Sigmoid colon (tissue), 7 donors: ENCODE measurements around the gene ZNF396. TPM values are rescaled to one million over a fixed set of nuclear protein-coding genes. Genes with fewer than 3 reads are reported as not detected.
A peak's percentile ranks its signal among the peaks of the same experiment; 100 is the strongest.

Experiments used
- DNase-seq: peaks from one replicate; pipeline ENCODE4 v3.0.0-alpha.2; 2019
- H3K27ac ChIP-seq, 4 donors: fragments of 200-600 bp; sonication (generic); one replicate each; pipeline ENCODE4 v1.5.1; 2016 to 2019; ENCODE audit warnings: mild to moderate bottlenecking in 1 of 4
- H3K27me3 ChIP-seq, 3 donors: fragments of 200-600 bp; sonication (generic); one replicate each; pipeline ENCODE4 v1.5.1; 2019; ENCODE audit warnings: mild to moderate bottlenecking in 1 of 3
- H3K36me3 ChIP-seq, 4 donors: fragments of 200-600 bp; sonication (generic); one replicate each; pipeline ENCODE4 v1.5.1; 2016 to 2019
- H3K4me1 ChIP-seq, 4 donors: fragments of 200-600 bp; sonication (generic); one replicate each; pipeline ENCODE4 v1.5.1; 2017 to 2019
- H3K4me3 ChIP-seq, 4 donors: fragments of 200-600 bp; sonication (generic); one replicate each; pipeline ENCODE4 v1.5.1; 2017 to 2019; ENCODE audit warnings: mild to moderate bottlenecking in 2 of 4, moderate library complexity in 1 of 4
- H3K9me3 ChIP-seq, 4 donors: fragments of 200-600 bp in 3 of 4; sonication (generic) in 3 of 4; one replicate each; pipeline versions ENCODE4 v1.5.1 to v1.6.1; 2013 to 2019
- EP300 ChIP-seq, 4 donors: sonication (generic); formaldehyde crosslinking; IDR thresholded peaks; one replicate each; pipeline ENCODE4 v1.6.1; 2017; ENCODE audit warnings: antibody characterized with exemption in 4 of 4
- POLR2A ChIP-seq, 2 donors: fragments of 450-650 bp; IDR thresholded peaks; one replicate each; pipeline ENCODE4 v1.6.1; 2016; ENCODE audit warnings: antibody characterized with exemption in 2 of 2, mild to moderate bottlenecking in 2 of 2, moderate library complexity in 2 of 2
- POLR2AphosphoS5 ChIP-seq, 4 donors: sonication (generic); formaldehyde crosslinking; IDR thresholded peaks; one replicate each; pipeline ENCODE4 v1.6.1; 2017; ENCODE audit warnings: antibody characterized with exemption in 4 of 4
- WGBS, 2 donors: extraction: QIAGEN DNeasy Blood & Tissue Kit; methylation state at CpG; one replicate each; pipeline ENCODE4 v1.1.7; 2013; 5-methylcytosine and 5-hydroxymethylcytosine counted together
- intact Hi-C: fragments of 100-400 bp; cut with DNase I; formaldehyde crosslinking; loops from one replicate; pipeline ENCODE4 v1.15.1; 2023
- polyA plus RNA-seq, 3 donors: library from polyadenylated mRNA; stranded (reverse); fragments of 200-250 nt; gene quantifications; one replicate each; pipeline ENCODE4 v1.2.3, GENCODE V29; 2013
- total RNA-seq, 4 donors: library from RNA; depleted of rRNA; stranded (reverse); fragments of >200 nt; gene quantifications; one replicate each; pipeline ENCODE4 v1.1.0, GENCODE V29; 2016
- TF ChIP-seq, protein P1 (sequence below), 4 experiments: fragments of 450-650 bp in 3 of 4; fragments of 200-600 bp in 1 of 4; IDR thresholded peaks; one replicate each; pipeline ENCODE4 v1.5.1; 2016 to 2019; ENCODE audit warnings: antibody characterized with exemption in 4 of 4, mild to moderate bottlenecking in 3 of 4, moderate library complexity in 2 of 4
- donor health status: healthy with polysubstance abuse.
- donor health status: Bipolar disorder and iron deficiency.
- donor health status: healthy.

The ZNF396 gene
- total and polyA plus RNA-seq, 7 donors: 1.6 to 3.3 (median 1.9) TPM

DNA sequence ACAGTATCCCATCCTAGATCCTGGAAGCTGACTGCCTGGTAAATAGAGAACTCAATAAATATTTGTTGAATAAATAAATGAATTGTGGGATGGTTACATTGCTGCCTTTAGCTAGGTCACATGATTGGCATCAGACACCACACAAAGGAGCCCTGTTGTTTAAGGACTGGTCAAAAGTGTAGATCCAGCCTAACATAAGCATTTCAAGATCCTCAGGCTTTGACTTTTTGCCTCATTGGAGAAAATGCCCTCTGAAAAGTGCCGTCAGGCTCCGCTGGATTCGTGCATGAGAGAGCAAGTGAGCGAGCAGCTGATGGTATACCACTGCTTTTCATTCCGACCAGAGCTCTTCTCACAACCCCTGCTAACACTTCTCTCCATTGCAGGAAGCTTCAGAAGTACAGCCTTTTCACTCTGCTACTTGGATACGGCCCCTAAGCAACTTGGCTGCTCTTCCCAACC, 31.6 kb downstream of the ZNF396 start:
- H3K4me3 ChIP-seq: no peak overlapping the region
- no peaks in the 10 kb centered on the region for H3K36me3 ChIP-seq
- H3K4me1 ChIP-seq: peaks cover 0 to 47% (median 28%) of the 10 kb centered on the region in 4 donors
- 47 to 50% methylated on average over 6 of the region's 6 CpGs for WGBS, 2 donors
- DNase-seq: no peak
- peak overlapping the region; percentile 95 to 99 (median 99) for H3K27ac ChIP-seq
- no peaks in the 10 kb centered on the region for H3K9me3 ChIP-seq
- TF ChIP-seq, protein P1, sequence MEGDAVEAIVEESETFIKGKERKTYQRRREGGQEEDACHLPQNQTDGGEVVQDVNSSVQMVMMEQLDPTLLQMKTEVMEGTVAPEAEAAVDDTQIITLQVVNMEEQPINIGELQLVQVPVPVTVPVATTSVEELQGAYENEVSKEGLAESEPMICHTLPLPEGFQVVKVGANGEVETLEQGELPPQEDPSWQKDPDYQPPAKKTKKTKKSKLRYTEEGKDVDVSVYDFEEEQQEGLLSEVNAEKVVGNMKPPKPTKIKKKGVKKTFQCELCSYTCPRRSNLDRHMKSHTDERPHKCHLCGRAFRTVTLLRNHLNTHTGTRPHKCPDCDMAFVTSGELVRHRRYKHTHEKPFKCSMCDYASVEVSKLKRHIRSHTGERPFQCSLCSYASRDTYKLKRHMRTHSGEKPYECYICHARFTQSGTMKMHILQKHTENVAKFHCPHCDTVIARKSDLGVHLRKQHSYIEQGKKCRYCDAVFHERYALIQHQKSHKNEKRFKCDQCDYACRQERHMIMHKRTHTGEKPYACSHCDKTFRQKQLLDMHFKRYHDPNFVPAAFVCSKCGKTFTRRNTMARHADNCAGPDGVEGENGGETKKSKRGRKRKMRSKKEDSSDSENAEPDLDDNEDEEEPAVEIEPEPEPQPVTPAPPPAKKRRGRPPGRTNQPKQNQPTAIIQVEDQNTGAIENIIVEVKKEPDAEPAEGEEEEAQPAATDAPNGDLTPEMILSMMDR (IDR thresholded peaks at IDR 0.05): no peak
- TF ChIP-seq EP300 (IDR thresholded peaks at IDR 0.05) (no peak), POLR2AphosphoS5 (IDR thresholded peaks at IDR 0.05) (no peak), POLR2A (IDR thresholded peaks at IDR 0.05) (no peak)
- H3K27me3 ChIP-seq: no peaks in the 10 kb centered on the region
- intact Hi-C loops: loop anchor here (2.0 to 10.0 kb wide), 4 partner anchors 31 to 629 kb away; partner anchors contain the start of genes RMP24, ZNF396 and ZSCAN30

DNA sequence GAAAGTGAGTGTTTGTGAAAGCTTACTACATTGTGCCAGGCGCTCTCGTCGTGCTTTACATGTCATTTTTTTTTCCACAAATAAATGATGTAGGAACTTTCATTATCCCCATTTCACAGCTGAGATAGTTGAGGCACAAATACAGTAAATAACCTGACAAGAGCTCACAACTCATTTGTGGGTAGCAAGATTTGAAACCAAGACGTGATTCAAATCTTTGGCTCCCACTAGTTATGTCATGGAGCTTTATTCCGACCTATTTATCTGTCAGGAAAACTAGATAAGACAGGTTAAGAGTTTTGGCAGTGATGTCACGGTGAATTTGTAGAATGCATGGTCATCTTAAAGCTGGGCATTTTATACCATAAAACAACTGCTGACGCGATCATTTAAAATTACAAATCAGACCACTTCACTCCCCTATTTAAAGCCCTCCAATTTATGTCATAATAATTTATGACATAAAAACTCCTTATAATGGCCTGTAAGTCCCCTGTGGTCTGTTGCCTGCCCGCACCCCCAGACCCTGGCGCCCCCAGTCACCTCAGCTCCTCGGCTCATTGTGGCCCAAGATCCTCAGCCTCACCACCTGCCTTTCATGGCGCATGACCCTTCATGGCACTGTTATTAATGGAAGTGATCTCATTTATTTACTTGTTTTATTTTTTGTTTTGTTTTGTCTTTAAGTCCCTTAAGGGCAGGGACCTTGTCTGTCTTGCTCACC, 32.2 kb downstream of the ZNF396 start:
- TF ChIP-seq, protein P1 (IDR thresholded peaks at IDR 0.05): no peak
- TF ChIP-seq POLR2AphosphoS5 (IDR thresholded peaks at IDR 0.05) (no peak), POLR2A (IDR thresholded peaks at IDR 0.05) (no peak)
- peak overlapping the region; percentile 95 to 99 (median 99) for H3K27ac ChIP-seq
- WGBS, 2 donors: 47 to 56% methylated on average over 12 of the region's 12 CpGs
- intact Hi-C loops: loop anchor here (1.0 to 10.0 kb wide), 6 partner anchors 32 to 630 kb away; partner anchors contain the start of genes RMP24, ZNF396, ZNF397 and ZSCAN30
- H3K36me3 ChIP-seq: peaks cover 0 to 6% (median 4%) of the 10 kb centered on the region in 4 donors
- H3K27me3 ChIP-seq: no peaks in the 10 kb centered on the region
- peak overlapping the region; percentile 77 to 96 (median 94) for H3K4me3 ChIP-seq
- no peak for DNase-seq
- H3K9me3 ChIP-seq: no peaks in the 10 kb centered on the region
- peaks cover 0 to 50% (median 28%) of the 10 kb centered on the region in 4 donors for H3K4me1 ChIP-seq

DNA sequence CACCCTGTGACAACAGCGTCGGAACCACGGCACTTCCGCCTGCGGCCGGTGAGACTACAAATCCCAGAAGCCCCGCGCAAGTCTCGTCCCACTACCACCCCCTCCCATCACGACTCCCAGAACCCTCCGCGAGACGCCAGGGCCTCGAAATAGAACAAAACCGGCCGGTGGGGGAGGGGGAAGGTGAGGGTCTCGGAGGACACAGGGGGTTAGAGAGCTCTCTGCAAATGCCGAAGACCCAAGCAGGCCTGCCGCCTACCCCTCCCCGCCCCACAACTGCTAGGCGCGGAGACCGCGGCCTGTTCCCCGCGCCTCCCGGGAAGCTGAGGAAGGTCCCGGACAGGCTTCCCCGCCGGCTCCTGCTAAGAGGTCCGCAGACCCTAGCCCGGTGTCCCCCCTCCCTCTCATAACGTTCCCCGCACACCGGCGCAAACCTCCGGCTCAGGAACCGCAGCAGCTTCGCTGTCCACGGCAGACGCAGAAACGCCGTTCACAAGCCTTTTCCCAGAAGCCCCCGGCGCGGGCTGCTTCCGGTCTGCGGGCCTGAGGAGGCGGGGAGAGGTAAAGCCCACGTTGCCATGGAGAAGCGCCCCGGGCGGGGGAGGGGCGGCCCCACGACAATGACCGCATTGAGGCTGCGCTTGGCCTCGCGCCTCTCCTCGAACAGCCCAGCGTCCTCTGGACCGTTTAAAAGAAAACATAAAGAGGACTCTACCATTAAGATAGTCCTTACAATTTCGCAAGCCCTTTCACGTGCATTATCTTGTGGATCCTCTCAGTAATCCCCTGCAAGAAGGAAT, 33.0 kb downstream of the ZNF396 start, which contains the start of gene ZNF24:
Gene ZNF24, minus strand, starts transcription at position 485 of the 800 bp plus-strand sequence. CDS start 3,770 bp downstream, outside the sequence.
- Histone ChIP-seq H3K4me1 (peaks cover 0 to 56% (median 28%) of the 10 kb centered on the region in 4 donors), H3K4me3 (peak within 1 kb of the TSS; percentile 77 to 96 (median 94)), H3K27me3 (no peaks in the 10 kb centered on the region), H3K9me3 (no peaks in the 10 kb centered on the region), H3K36me3 (peaks cover 6 to 13% (median 12%) of the 10 kb centered on the region in 4 donors), H3K27ac (peak within 1 kb of the TSS; percentile 95 to 99 (median 99))
- TF ChIP-seq POLR2AphosphoS5 (IDR thresholded peaks at IDR 0.05) (peak; percentile 85 to 93 (median 88)), EP300 (IDR thresholded peaks at IDR 0.05) (peak in 2 of 4 donors; percentile 23 to 49), POLR2A (IDR thresholded peaks at IDR 0.05) (peak; percentile 66 to 78)
- TF ChIP-seq, protein P1 (IDR thresholded peaks at IDR 0.05): no peak
- 0 to 1% methylated on average over 64 of the region's 64 CpGs for WGBS, 2 donors
- peak; percentile 98 for DNase-seq
- intact Hi-C loops: loop anchor here (1.0 to 10.0 kb wide), 6 partner anchors 33 to 631 kb away; partner anchors contain the start of genes RMP24, ZNF396, ZNF397 and ZSCAN30

DNA sequence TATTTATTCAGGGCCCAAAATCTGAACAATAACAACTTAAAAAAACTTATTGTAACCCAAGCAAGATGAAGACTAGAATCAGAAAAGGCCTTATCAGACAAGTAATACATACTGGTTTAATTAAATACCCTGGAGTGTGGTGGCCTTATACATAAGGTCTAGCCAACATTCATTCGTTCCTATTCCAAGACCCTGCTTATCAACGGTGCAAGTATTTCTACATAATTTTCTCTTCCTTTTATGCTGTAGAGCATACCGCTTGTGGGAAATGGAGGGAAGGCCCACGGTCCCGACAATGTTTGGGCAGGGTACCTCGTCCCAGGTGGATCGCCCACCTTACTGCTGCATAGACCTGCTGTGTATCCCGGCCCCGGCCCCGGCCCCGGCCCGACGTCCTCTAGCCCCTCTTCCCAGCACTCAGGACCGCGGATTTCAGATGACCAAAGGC, 33.6 kb downstream of the ZNF396 start:
- Histone ChIP-seq H3K9me3 (no peaks in the 10 kb centered on the region), H3K27me3 (no peaks in the 10 kb centered on the region), H3K4me3 (peak overlapping the region; percentile 77 to 96 (median 94)), H3K4me1 (peaks cover 0 to 57% (median 28%) of the 10 kb centered on the region in 4 donors), H3K36me3 (peaks cover 6 to 20% (median 18%) of the 10 kb centered on the region in 4 donors), H3K27ac (peak overlapping the region; percentile 95 to 99 (median 99))
- WGBS, 2 donors: 2 to 4% methylated on average over 15 of the region's 15 CpGs
- intact Hi-C loops: loop anchor here (10.0 kb wide), 2 partner anchors 319 to 631 kb away; partner anchors contain the start of gene RMP24
- no peak for DNase-seq
- TF ChIP-seq, protein P1 (IDR thresholded peaks at IDR 0.05): no peak
- TF ChIP-seq POLR2AphosphoS5 (IDR thresholded peaks at IDR 0.05): no peak
- TF ChIP-seq POLR2A (IDR thresholded peaks at IDR 0.05): no peak
- no peak for TF ChIP-seq EP300 (IDR thresholded peaks at IDR 0.05)
